Measurements from ENCODE around the gene PGM2L1.
A peak's percentile ranks its signal among the peaks of the same experiment; 100 is the strongest.

The PGM2L1 gene

GRCh38 chr11:74288161-74288560 lies 110.1 kb downstream of the PGM2L1 start:
- DNase-seq = peak; percentile 96

- DNase-seq = no peak
Measured at GRCh38 chr11:74284466-74284865, 113.8 kb downstream of the PGM2L1 start.

- DNase-seq = no peak
Measured at GRCh38 chr11:74283580-74284180, 114.6 kb downstream of the PGM2L1 start.

- DNase-seq = no peak
Measured at GRCh38 chr11:74282914-74283371, 115.3 kb downstream of the PGM2L1 start.

- no peak for DNase-seq
Measured at GRCh38 chr11:74282421-74282820, 115.8 kb downstream of the PGM2L1 start.

GRCh38 chr11:74280494-74280893 lies 117.7 kb downstream of the PGM2L1 start:
- DNase-seq = no peak
